ENCODE measurements around the gene KIAA1191. TPM values are rescaled to one million over a fixed set of nuclear protein-coding genes. Genes with fewer than 3 reads are reported as not detected.

KIAA1191 gene
- total and polyA plus RNA-seq, 2 of the 4 experiments (the other 2 are of a cell fraction), result 114 to 124 TPM

DNA sequence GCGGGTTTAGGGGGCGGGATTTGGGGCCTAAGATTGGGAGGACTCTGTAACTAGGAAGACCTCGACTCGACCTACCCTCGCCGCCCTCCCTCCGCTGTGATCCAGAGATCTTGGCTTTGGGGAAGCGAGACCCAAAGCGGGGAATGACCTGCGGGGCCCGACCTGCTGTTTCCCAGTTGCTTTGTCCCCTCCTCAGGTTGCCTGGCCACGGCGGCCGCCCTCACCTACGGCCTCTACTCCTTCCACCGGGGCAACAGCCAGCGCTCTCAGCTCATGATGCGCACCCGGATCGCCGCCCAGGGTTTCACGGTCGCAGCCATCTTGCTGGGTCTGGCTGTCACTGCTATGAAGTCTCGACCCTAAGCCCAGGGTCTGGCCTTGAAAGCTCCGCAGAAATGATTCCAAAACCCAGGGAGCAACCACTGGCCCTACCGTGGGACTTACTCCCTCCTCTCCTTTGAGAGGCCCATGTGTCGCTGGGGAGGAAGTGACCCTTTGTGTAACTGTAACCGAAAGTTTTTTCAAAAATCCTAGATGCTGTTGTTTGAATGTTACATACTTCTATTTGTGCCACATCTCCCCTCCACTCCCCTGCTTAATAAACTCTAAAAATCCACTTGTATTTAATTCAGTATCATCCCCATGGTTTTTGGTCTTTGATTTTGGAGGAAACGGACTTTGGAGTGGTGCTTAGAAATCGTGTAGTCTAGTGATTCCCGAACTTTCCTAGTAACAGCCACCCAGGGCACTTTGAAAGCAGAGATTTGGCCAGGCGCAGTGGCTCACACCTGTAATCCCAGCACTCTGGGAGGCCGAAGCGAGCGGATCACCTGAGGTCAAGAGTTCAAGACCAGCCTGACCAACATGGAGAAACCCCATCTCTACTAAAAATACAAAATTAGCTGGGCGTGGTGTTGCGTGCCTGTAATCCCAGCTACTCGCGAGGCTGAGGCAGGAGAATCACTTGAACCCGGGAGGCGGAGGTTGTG is 27.9 kb upstream of the KIAA1191 start:
- Histone ChIP-seq H3K4me2 (ENCODE audit: low read depth, low read length) (peak overlapping the region; percentile 95), H2BK15ac (ENCODE audit: low read depth, low read length) (no peak overlapping the region; the same call in 2 of the 3 replicates), H3K4me3 (ENCODE audit: insufficient read depth, low read depth, low read length) (peak overlapping the region; percentile 73), H4K5ac (ENCODE audit: low read depth, low read length) (peak overlapping the region; percentile 95), H3K79me1 (ENCODE audit: low read depth in 1 of 2, low read length in 2 of 2) (peaks cover 9 to 46% of the 10 kb centered on the region in 2 experiments; a peak in 3 of 4 replicates), H4K91ac (ENCODE audit: insufficient read depth, low read depth, low read length) (peak overlapping the region; percentile 59), H3K4me1 (ENCODE audit: control insufficient read depth, insufficient read depth, low read length) (no peaks in the 10 kb centered on the region), H3K27ac (ENCODE audit: insufficient read depth, low read length) (peak overlapping the region; percentile 95), H2BK20ac (ENCODE audit: low read depth, low read length) (no peak overlapping the region), H2BK120ac (ENCODE audit: low read depth, low read length) (peak overlapping the region; percentile 9; the same call in 1 of the 2 replicates), H3K4ac (ENCODE audit: low read depth, low read length) (peak overlapping the region; percentile 93), H3K27me3 (ENCODE audit: control insufficient read depth, insufficient read depth, low read length) (no peaks in the 10 kb centered on the region), H3K36me3 (ENCODE audit: control insufficient read depth, insufficient read depth, low read length) (peaks cover 32% of the 10 kb centered on the region), H2BK5ac (ENCODE audit: low read depth, low read length, poor library complexity, severe bottlenecking) (peak overlapping the region; percentile 72), H3K23ac (ENCODE audit: low read depth, low read length) (peak overlapping the region; percentile 33; the same call in 1 of the 2 replicates), H2AK5ac (ENCODE audit: low read depth, low read length) (peak overlapping the region; percentile 68), H3K18ac (ENCODE audit: low read depth, low read length) (peak overlapping the region; percentile 10; the same call in 1 of the 2 replicates), H4K20me1 (ENCODE audit: insufficient read depth, low read length) (peaks cover 3% of the 10 kb centered on the region; the same call in 1 of the 2 replicates), H2AFZ (replicated peaks; ENCODE audit: low read length, poor library complexity) (peak overlapping the region; percentile 96), H4K8ac (ENCODE audit: low read depth in 2 of 2, low read length in 2 of 2) (peak overlapping the region; percentile 83 to 97), H3K56ac (ENCODE audit: extremely low read depth, insufficient read depth, low read length) (peak overlapping the region; percentile 75; the same call in 1 of the 2 replicates), H3K14ac (replicated peaks; ENCODE audit: low read depth, low read length) (peak overlapping the region; percentile 93), H2AK9ac (replicated peaks; ENCODE audit: low read depth, low read length, poor library complexity) (peak overlapping the region; percentile 100), H3K9ac (ENCODE audit: low read depth, low read length) (peak overlapping the region; percentile 86), H3K9me3 (ENCODE audit: control insufficient read depth, insufficient read depth, low read length) (no peaks in the 10 kb centered on the region), H3K9me1 (ENCODE audit: insufficient read depth, low read length) (no peaks in the 10 kb centered on the region; the same call in 1 of the 2 replicates)
- ATAC-seq (ENCODE audit: low read depth) (peak; percentile 40), DNase-seq (no peak)
- POLR2A ChIA-PET (ENCODE audit: unreplicated experiment), result interaction anchor here (0.6 kb wide), 1 partner anchor 34 kb away, joined by 9 read pairs; no protein-coding TSS in a partner anchor
- TSS peak; percentile 99 for BruUV-seq (replicated peaks)
- intact Hi-C loops (cut with micrococcal nuclease), result no loop called here
- WGBS, 2 experiments (ENCODE audit: extremely low coverage in 2 of 2, insufficient read length in 1 of 2), result 0% methylated on average over 12 of the region's 41 CpGs; no CpG with 5 or more reads in 1 of the 2 experiments
- CTCF ChIA-PET, result no interaction called here
- in situ Hi-C loops (cut with MboI; ENCODE audit: low sequenced_read_pairs), result no loop called here
- dilution Hi-C loops (cut with HindIII; ENCODE audit: low sequenced_read_pairs, unreplicated experiment), result no loop called here
- no peak for TF ChIP-seq BHLHE40 (IDR thresholded peaks at IDR 0.05; ENCODE audit: low read depth, low read length)
- no peak for TF ChIP-seq FOS (IDR thresholded peaks at IDR 0.05; ENCODE audit: low read depth, low read length)
- no peak for TF ChIP-seq POLR2A (IDR thresholded peaks at IDR 0.05; ENCODE audit: low read depth, low read length)
- TF ChIP-seq MXI1 (IDR thresholded peaks at IDR 0.05; ENCODE audit: borderline replicate concordance, low read depth, low read length), result no peak
- no peak for TF ChIP-seq RAD21 (IDR thresholded peaks at IDR 0.05; ENCODE audit: low read length)
- no peak for TF ChIP-seq CEBPB (IDR thresholded peaks at IDR 0.05; ENCODE audit: low read depth, low read length)
- no peak for TF ChIP-seq CHD1 (IDR thresholded peaks at IDR 0.05; ENCODE audit: low read depth, low read length)
- no peak for TF ChIP-seq NFE2L2 (IDR thresholded peaks at IDR 0.05; ENCODE audit: low read depth, low read length)
- no peak for TF ChIP-seq RFX5 (IDR thresholded peaks at IDR 0.05; ENCODE audit: low read depth, low read length)
- TF ChIP-seq MAFK (IDR thresholded peaks at IDR 0.05; ENCODE audit: low read depth, low read length), result no peak
- TF ChIP-seq, protein P1, sequence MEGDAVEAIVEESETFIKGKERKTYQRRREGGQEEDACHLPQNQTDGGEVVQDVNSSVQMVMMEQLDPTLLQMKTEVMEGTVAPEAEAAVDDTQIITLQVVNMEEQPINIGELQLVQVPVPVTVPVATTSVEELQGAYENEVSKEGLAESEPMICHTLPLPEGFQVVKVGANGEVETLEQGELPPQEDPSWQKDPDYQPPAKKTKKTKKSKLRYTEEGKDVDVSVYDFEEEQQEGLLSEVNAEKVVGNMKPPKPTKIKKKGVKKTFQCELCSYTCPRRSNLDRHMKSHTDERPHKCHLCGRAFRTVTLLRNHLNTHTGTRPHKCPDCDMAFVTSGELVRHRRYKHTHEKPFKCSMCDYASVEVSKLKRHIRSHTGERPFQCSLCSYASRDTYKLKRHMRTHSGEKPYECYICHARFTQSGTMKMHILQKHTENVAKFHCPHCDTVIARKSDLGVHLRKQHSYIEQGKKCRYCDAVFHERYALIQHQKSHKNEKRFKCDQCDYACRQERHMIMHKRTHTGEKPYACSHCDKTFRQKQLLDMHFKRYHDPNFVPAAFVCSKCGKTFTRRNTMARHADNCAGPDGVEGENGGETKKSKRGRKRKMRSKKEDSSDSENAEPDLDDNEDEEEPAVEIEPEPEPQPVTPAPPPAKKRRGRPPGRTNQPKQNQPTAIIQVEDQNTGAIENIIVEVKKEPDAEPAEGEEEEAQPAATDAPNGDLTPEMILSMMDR (conservative IDR thresholded peaks at IDR 0.05; ENCODE audit: low read depth, low read length), result no peak
- TF ChIP-seq, protein P2, sequence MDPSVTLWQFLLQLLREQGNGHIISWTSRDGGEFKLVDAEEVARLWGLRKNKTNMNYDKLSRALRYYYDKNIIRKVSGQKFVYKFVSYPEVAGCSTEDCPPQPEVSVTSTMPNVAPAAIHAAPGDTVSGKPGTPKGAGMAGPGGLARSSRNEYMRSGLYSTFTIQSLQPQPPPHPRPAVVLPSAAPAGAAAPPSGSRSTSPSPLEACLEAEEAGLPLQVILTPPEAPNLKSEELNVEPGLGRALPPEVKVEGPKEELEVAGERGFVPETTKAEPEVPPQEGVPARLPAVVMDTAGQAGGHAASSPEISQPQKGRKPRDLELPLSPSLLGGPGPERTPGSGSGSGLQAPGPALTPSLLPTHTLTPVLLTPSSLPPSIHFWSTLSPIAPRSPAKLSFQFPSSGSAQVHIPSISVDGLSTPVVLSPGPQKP (IDR thresholded peaks at IDR 0.05; ENCODE audit: borderline replicate concordance, low read depth, low read length), result no peak
- no peak for TF ChIP-seq SMC3 (IDR thresholded peaks at IDR 0.05; ENCODE audit: low read depth, low read length)
- no peak for TF ChIP-seq MAZ (IDR thresholded peaks at IDR 0.05; ENCODE audit: borderline replicate concordance, low read depth, low read length)

Data from IMR-90 (cell line).